Epithelial cell of prostate (primary cell): ENCODE measurements around the gene KREMEN1.

Source experiments
- DNase-seq: peaks from one replicate; pipeline ENCODE4 v3.0.0-alpha.2; 2011; ENCODE audit warnings: low read depth, low spot score
- H3K27ac ChIP-seq: fragments of 450-650 bp; 2 replicates; pipeline ENCODE4 v1.5.1; 2017; ENCODE audit warnings: mild to moderate bottlenecking

The KREMEN1 gene

DNA sequence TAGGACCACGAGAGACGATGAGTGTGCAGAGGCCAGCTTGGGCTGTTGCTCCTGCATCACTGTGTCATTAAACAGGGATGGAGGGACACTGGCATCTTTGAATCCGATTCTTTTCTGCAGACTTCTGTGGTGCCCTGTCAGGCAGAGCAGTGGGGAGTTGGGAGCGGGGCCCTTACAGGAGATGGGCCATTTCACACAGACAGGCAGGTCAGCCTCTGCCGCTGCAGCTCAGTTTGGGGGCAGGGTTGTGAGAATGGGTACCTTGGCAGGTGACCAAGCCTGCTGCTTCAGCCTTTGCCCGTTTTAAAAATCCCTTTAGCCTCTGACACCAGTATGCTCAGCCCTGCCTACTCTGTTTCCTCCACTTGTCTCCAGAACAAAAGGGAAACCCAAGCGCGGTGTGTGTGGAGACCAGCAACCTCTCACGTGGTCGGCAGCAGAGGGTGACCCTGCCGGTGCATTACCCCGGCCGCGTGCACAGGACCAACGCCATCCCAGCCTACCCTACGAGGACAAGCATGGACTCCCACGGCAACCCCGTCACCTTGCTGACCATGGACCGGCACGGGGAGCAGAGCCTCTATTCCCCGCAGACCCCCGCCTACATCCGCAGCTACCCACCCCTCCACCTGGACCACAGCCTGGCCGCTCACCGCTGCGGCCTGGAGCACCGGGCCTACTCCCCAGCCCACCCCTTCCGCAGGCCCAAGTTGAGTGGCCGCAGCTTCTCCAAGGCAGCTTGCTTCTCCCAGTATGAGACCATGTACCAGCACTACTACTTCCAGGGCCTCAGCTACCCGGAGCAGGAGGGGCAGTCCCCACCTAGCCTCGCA, 23.8 kb upstream of the KREMEN1 start:
- DNase-seq = no peak

DNA sequence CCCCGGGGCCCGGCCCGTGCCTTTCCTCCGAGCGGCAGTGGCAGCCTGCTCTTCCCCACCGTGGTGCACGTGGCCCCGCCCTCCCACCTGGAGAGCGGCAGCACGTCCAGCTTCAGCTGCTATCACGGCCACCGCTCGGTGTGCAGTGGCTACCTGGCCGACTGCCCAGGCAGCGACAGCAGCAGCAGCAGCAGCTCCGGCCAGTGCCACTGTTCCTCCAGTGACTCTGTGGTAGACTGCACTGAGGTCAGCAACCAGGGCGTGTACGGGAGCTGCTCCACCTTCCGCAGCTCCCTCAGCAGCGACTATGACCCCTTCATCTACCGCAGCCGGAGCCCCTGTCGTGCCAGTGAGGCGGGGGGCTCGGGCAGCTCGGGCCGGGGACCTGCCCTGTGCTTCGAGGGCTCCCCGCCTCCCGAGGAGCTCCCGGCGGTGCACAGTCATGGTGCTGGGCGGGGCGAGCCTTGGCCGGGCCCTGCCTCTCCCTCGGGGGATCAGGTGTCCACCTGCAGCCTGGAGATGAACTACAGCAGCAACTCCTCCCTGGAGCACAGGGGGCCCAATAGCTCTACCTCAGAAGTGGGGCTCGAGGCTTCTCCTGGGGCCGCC, 23.1 kb upstream of the KREMEN1 start:
- H3K27ac ChIP-seq = no peak overlapping the region
- no peak for DNase-seq

More for the DNA sequence above, 23.8 kb upstream of the KREMEN1 start:
- H3K27ac ChIP-seq = no peak overlapping the region

DNA sequence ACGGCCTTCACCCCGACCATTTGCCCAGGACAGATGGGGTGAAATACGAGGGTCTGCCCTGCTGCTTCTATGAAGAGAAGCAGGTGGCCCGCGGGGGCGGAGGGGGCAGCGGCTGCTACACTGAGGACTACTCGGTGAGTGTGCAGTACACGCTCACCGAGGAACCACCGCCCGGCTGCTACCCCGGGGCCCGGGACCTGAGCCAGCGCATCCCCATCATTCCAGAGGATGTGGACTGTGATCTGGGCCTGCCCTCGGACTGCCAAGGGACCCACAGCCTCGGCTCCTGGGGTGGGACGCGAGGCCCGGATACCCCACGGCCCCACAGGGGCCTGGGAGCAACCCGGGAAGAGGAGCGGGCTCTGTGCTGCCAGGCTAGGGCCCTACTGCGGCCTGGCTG, 22.4 kb upstream of the KREMEN1 start:
- DNase-seq = no peak
- no peak overlapping the region for H3K27ac ChIP-seq

DNA sequence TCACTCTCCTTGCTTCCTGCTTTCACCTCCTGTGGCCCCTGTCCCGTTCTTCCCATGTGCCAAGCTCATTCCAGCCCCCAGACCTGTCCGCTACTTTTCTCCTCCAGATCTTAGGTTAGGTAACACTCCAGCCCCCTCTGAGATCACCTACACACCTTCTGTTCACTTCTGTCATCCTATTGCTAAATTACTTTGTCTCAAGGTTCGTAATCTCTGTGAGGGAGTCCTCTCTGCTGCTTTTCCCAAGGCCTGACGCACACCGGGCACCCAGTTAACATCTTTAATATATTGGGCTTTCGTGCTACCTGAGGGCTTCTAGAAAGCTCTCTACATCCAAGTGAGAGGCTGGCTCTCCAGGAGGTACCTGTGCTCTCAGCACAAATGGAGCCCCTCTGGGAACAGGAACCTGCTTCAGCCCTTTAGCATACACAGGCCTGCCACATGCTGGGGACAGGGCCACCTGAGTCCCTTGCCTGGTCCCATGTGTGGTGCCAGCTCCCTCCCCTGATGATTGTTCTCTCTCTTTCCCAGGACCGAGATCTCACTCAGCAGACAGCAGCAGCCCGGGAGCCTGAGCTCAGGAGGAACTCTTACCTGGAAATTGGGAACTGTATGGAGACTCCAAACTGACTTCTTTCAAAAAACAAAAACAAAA, 19.7 kb upstream of the KREMEN1 start:
- DNase-seq = no peak
- H3K27ac ChIP-seq = no peak overlapping the region

DNA sequence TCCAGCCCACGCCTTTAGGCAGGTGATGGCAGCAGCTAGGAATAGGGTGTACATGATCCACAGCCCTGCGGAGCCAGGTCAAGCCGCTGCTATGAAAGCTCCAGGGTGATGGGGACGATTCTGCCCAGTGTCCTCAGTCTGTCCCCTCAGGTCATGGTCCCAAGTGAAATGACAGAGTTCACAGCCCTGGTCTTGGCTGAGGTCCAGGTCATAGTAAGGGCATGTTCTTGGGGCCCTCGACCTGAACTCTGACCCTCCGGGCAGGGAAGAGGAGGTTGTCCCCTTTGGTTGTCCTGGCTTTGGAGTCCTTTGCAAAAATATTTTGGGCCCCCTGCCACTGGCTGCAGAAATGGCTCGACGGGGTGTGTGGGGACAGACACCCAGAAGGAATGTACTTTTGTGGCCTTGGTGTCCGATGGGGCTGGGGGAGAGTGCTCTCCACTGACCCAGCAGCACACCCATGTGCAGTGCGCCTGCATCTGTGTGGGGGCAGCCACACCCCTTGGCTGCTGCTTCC, 18.5 kb upstream of the KREMEN1 start:
- no peak overlapping the region for H3K27ac ChIP-seq
- no peak for DNase-seq

DNA sequence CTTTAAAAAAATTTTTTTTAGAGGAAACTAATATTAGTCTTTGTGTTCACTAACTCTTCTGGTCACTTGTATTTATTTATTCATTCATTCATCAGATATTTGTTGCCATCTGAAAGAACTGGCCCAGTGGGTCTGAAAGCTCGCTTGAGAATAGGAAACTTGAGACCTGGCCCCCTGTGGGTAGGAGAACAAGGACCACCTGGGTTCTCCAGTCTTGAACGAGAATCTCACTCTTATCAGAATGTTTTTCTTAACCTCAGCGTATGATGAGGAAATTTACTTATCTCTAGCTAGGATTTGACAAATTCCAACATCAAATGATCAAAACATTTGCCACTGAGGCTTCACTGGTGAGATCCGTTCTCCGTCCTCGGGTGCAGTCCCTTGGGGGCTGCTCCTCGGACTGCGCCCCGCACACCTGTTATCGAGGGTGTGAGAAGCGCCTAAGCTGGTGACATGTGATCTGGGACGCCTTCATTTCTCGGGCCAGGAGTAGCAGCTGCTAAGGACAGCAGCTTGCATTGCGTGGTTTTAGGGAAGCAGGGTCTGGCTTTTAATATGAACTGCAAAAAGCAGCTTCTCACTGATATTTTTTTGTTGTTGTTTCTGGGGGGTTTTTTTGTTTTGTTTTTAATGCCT, 17.5 kb upstream of the KREMEN1 start:
- no peak overlapping the region for H3K27ac ChIP-seq
- DNase-seq = no peak

DNA sequence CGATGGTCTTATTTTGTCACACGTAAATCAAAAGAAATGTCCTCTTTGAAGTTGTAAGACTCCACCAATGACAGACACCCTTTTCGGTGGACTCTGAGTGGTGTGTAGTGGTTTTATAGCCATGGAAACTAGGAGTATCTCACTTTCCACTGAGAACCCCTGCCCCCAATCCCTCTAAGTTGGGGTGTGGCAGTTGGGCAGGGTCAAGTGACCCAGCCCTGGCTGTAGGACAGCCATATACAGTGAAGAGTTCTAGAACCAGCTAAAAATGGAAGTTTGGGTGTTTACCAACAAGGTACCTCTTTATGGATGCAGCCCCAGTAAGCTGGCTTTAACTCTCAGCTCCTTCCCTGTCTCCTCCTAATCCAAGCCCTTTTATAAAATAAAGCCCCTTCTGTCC, 16.4 kb upstream of the KREMEN1 start:
- no peak overlapping the region for H3K27ac ChIP-seq
- no peak for DNase-seq

DNA sequence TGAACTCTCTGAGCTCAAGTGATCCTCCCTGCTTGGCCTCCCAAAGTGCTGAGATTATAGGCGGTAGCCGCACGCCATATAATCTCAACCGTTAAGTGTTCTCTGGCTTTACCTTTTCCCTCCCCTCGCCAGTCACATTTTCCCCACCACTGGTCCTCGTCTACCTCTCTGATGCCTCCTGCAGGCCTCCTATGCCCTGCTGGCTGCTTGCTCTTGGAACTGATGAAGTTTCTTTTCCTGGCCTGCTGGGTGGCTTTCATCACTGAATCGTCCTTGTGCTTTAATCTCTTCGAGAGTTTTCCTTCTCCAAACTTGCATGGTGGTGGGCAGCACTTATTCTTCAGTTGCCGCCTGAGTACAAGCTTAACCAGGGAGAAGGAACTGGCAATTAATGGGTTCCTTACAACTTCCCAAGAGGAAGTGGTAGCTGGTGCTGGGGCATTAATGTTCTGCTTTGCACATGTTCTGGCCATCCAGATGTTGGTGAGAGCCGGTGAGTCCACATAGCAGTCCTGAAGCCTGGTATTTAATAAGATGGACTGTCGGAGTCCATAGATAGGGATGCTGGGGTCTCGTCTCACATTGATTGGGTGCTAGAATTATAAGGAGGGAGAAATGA, 12.5 kb upstream of the KREMEN1 start:
- H3K27ac ChIP-seq = no peak overlapping the region
- no peak for DNase-seq

DNA sequence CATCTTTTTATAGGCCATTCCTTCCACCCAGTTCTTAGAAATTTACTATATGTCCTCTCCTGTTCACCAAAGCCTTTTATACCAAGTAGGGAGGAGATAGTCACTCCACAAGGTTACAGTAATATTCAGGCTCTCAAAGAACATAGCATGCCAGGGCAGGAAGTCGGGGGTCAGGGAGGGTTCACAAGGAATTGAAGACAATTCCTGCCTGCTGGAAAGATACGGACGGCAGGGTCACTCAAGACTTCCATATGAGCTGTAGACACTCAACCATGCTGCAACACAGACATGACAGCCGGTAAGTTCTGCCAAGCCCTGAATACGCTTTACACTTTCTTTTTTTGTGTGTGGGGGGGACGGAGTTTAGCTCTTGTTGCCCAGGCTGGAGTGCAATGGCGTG, 11.9 kb upstream of the KREMEN1 start:
- no peak overlapping the region for H3K27ac ChIP-seq
- DNase-seq = no peak

DNA sequence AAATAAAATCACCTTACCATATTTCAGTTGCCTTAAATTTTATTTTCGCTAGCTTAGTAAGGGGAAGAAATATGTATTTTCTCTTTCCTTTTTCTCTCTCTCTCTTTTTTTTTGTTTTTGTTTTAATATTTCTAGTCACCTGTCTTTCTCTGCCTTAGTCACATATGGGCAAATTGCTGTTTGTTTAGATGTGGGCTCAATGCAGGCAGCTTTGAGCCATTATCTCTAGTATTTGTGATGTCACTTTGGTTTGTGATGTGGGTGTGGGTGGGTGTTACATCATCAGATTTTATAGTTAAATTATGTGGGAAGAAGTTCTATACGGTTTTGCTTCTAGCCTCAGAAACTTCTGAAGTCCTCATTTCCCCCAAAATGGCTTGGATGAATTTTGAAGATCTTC, 11.1 kb upstream of the KREMEN1 start, which contains the start of gene C22orf31:
C22orf31 (minus strand) TSS at position 59 of the 400 bp plus-strand sequence; CDS start at position 20, 39 bp downstream.
- H3K27ac ChIP-seq = no peak within 1 kb of the TSS
- no peak for DNase-seq

DNA sequence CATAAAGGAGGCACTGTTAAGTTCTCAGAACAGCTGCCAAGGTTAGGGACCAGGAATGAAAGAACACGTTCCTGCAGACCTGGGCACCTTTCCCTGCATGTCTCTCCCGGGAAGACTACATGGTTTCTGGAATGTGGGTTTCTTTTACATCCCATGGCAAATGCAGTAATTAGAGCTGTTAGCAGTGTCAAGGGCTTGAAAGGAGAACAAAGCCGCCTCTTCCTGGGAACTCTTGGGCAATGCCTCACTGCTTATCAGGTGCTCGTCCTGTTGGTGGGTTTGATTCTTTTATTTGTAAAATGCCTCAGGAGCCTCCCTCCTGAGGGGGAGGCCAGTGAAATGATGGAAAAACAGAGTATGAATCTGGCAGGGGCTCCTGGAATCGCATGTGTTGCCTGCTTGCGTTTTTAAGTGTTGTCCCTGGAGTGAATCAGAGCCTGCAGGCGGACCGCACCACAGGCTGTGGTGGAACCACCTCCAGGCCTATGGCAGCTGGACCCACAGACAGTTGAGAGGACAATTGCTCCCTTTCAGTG, 10.5 kb upstream of the KREMEN1 start:
- DNase-seq = no peak
- H3K27ac ChIP-seq = no peak overlapping the region

DNA sequence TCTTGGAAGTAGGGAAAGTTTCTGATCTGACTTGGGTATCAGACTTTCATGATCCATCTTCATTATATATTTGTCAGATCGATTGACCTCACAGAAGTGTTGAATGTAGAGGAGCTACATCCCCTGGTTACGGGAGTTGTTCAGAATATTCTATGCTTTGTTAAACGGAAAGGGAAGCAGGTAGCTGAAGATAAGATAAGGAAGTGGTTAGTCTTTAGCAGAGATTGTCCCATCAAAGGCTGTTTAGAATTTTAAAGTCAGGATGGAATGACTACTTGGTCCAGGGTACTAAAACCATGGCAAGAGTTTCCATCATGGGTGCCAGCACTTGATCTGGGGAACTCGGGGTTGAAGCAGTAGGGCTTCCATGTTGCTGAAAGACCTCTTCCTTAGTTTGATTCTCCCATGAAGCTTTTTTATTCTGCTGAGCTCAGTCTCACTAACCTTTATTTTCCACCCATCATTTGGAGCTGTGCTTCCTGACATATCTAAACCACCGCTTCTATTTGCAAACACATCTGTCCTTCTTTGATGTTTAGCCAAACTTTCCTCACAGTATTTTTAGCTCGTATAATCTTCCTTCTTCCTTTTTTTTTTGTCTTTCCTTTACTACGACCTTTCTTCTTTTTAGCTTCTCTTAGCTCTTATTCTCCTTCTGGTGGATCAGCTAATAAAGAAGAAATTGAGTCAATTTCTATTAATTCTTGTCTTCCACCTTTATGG, 7.2 kb upstream of the KREMEN1 start:
- no peak for DNase-seq
- H3K27ac ChIP-seq = no peak overlapping the region

DNA sequence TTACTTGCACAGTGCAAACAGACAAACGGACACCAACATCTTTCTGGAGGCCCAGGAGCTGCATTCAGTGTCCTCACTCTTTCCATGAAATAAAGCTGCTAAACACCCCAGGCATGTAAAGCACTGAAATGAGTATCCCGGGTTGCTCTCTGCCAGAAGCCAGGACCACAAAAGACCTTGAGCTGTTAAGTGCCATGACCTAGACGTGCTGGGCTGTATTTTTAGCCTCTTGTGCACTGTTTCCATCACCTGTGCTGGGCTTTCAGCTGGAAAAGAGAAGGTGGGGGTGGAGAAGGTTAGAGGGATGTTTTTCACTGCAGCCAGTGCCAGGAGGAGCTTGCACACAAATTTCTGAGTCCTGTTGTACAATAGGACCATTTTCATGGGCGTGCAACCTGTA, 3.4 kb upstream of the KREMEN1 start:
- H3K27ac ChIP-seq = no peak overlapping the region
- DNase-seq = no peak

DNA sequence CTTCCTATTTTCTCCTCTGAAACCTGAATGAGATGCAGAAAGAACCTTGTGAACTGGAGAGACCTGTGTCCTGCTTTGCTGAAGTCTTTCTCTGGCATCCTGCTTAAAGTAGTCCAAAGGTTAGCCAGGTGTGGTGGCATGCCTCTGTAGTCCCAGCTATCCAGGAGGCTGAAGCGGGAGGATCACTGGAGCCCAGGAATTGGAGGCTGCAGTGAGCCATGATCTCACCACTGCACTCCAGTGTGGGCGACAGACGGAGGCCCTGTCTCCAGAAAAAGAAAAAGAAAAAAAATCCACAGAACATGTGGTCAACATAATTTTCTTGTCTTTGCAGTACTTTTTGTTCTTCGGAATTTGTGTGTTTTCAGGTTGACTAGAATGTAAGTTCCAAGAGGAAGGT, 2.3 kb upstream of the KREMEN1 start:
- no peak overlapping the region for H3K27ac ChIP-seq
- no peak for DNase-seq

DNA sequence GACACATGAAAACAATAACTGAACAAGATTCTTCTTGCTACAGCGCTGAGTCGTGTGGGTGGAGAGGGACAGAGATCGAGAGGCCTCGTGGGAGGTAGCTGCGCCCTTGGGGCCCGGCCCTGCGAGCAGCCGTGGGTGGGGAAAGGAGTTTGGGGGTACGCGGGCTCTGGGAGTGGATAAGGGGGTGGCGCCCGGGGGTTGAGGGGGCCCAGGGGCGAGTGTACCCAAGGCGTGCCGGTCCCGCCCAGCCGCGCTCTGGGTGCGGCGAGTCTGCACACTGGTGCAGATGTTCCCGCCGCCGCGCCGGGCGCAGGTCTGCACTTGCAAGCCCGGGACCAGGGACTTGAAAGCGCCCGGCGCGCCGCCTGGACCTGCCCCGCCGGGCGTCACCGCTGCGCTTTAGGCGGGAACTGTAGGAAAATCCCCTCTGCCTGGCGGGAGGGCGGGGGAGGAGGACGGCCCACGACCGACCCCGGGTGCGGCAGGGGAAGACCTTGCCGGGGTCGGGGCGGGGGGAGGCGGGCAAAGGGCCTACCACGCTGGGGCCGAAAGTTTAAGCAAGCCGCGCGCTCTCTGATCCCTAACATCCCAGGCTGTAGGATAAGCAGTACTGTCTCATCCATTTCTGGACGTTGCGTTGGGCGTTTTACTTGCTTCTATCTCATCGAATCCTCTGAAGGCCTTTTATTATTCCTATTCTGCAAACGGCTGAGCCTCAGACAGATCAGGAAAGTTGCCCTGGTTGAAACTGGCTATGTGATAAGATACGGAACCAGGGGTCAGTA, 1.4 kb upstream of the KREMEN1 start:
- peak overlapping the region; percentile 10 for H3K27ac ChIP-seq
- peak; percentile 64 for DNase-seq

DNA sequence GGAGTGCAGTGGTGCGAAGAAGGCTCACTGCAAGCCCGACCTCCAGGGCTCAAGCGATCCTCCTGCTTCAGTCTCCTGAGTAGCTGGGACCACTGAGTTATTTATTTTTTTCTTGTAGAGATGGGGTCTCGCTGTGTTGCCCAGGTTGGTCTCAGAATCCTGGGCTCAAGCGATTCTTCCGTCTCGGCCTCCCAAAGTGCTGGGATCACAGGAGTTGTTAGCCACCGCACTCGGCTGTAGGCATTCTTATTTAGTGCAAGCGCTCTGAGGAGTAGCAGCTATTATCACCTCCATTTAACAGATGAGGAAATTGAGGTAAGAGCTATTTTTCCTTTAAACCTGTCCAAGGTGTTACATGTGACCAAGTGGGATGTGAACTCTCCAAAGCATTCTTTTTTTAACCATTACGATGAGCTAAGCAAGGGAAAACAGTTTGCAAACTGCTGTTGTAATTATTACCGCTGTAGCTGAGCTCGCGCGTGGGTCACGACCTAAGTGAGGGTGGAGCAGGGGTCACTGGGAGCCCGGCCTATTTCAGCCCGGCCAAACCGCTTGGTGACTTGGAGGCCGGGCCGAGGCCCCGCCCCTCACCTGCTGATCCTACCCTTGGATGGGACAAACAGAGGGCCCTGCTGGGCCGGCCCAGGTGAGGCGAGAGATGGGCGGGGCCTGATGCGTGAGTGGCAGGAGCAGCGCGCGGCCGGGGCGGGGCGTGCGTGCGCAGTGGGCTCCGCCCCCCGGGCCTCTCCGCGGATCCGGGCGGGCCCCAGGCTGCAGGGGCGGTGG, 449 bp upstream of the KREMEN1 start:
- peak; percentile 62 for DNase-seq
- no peak overlapping the region for H3K27ac ChIP-seq

DNA sequence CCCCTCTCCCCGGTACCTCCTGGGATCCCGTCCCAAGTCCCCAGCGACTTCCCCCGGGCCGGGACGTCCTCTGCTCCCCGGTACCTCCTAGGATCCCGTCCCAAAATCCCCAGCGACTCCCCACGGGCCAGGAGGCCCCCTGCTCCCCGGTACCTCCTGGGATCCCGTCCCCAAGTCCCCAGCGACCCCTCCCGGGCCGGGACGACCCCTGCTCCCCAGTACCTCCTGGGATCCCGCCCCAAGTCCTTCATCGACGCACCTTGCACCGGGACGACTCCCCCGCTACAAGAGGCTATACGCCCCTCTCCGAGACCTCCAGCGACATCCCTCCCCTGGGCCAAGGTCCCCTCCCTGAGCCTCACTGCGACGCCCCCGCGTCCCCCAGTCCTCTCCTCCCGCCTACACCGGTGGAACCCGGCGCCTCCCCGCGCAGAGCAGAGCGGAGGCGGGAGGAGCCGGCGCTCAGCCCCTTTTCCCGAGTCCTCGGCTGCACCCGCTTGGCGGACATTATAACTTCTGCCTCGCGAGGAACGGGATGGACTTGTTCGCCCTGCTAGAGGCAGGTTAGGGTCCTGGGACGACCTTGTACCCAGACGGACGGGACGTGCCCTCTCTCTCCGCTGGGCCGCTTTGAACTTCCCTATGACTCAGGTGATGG, 912 bp downstream of the KREMEN1 start:
- no peak overlapping the region for H3K27ac ChIP-seq
- no peak for DNase-seq
